Measurements from ENCODE around the gene CDH24. TPM values are rescaled to one million over a fixed set of nuclear protein-coding genes. Genes with fewer than 3 reads are reported as not detected.

CDH24 gene
- total and polyA plus RNA-seq, 2 of the 13 experiments (the other 11 are each of a cell fraction or from before 2014, with no cell fraction given), result 0.69 to 0.99 TPM

- TF ChIP-seq ARID4A (CRISPR knock-in tag; IDR thresholded peaks at IDR 0.05; ENCODE audit: borderline replicate concordance) (no peak), NFIC (IDR thresholded peaks at IDR 0.05; ENCODE audit: low read length) (no peak), TARDBP (CRISPR knock-in tag; IDR thresholded peaks at IDR 0.05) (peak; percentile 38; the same call in 1 of the 2 replicates), FOXO4 (CRISPR knock-in tag; conservative IDR thresholded peaks at IDR 0.05) (0 out of 2 replicates have a peak, but pooled peaks have one; percentile 78), ZSCAN22 (CRISPR knock-in tag; IDR thresholded peaks at IDR 0.05) (no peak), ZBED4 (CRISPR knock-in tag; IDR thresholded peaks at IDR 0.05; ENCODE audit: borderline replicate concordance) (no peak), SMARCC2 (IDR thresholded peaks at IDR 0.05) (no peak), ZNF639 (CRISPR knock-in tag; conservative IDR thresholded peaks at IDR 0.05) (0 out of 2 replicates have a peak, but pooled peaks have one; percentile 17), ZBTB14 (CRISPR knock-in tag; IDR thresholded peaks at IDR 0.05) (no peak), RBM22 (optimal IDR thresholded peaks at IDR 0.05; ENCODE audit: low read length) (no peak), SP140L (CRISPR knock-in tag; IDR thresholded peaks at IDR 0.05; ENCODE audit: borderline replicate concordance) (no peak), ZNF784 (CRISPR knock-in tag; IDR thresholded peaks at IDR 0.05; ENCODE audit: borderline replicate concordance) (no peak), DNMT3B (CRISPR knock-in tag; conservative IDR thresholded peaks at IDR 0.05) (no peak), SP5 (CRISPR knock-in tag; IDR thresholded peaks at IDR 0.05; ENCODE audit: borderline replicate concordance, low read depth) (no peak), PCBP2 (optimal IDR thresholded peaks at IDR 0.05; ENCODE audit: low read depth, low read length, poor library complexity, severe bottlenecking) (no peak), HDAC6 (IDR thresholded peaks at IDR 0.05; ENCODE audit: low read depth, low read length) (no peak), ZNF460 (CRISPR knock-in tag; IDR thresholded peaks at IDR 0.05; ENCODE audit: borderline replicate concordance) (no peak)
Observed at GRCh38 chr14:23093104-23093503, 35.8 kb upstream of the CDH24 start (continued).
